K562 treated with DMSO at 1 percent for 24 hours (cell line): ENCODE data around the gene GPR42. TPM values are rescaled to one million over a fixed set of nuclear protein-coding genes. Genes with fewer than 3 reads are reported as not detected.

Experiments
- total RNA-seq: library from RNA; unstranded; fragments of 300-600 nt; gene quantifications from 2 replicates; pipeline ENCODE4 v1.2.3, GENCODE V29; 2022; ENCODE audit warnings: low read depth; ENCODE audit not compliant: insufficient read depth

GPR42 gene
- total RNA-seq, result not detected in 2 replicates

GRCh38 chr19:35370722-35371121 is at the start of gene GPR42:
TSS of gene GPR42 (plus strand) at chr19:35371068. CDS start at chr19:35371360, 292 bp downstream.

DNA sequence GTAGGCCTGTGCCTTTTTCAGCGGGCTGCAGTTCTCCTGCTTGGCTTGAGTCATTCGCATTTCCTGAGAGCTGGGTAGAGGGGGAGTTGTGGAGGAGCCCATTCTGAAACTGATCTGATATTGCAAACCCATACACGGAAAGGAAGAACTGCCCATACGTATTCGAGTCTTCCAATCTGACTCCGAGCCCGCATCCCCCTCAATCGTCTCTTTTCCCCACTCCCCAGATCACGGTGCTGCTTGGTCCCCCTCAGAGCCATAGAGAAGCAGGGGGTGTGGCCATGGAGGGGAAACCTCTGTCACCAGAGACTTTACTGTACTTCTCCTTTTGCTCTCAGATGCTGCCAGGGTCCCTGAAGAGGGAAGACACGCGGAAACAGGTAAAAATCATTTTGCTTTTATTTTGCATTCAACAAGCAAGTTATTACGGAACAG is 42.0 kb upstream of the GPR42 start, which contains the start of gene CD22:
Gene CD22 (plus strand): TSS at position 337 of the 435 bp plus-strand sequence. CDS start 2,854 bp downstream, outside the sequence.

DNA sequence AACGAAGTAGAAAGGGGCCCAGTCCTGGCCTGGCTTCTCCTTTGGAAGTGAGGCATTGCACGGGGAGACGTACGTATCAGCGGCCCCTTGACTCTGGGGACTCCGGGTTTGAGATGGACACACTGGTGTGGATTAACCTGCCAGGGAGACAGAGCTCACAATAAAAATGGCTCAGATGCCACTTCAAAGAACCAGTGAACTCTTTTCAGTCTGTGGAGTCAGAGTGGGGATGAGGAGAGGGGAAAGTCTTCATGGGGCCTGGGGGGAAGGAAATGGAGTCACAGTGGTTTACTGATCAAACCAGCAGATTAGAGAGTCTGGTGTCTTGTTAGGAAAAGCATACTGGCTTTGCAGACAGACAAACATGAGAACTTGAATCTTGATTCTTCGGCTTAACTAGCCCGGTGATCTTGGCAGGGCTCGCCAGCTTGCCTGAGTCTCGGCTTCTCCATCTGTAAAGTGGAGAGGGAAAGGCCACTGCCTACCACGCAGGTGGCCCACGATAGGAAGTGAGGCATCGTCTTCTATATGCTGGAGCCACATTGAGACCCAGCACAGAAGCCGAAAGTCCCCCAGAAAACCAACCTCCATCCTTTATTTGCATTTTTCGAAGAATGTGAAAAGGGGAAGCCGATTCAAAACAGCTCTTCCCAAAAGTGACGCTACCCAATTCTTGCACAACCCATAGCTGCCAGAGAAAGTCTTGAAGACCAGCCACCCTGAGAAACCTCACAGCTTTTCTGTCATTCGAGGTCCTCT is 23.5 kb upstream of the GPR42 start, which contains the start of gene FFAR1:
Gene FFAR1 (plus strand): TSS at position 732 of the 759 bp plus-strand sequence. CDS start 3,650 bp downstream, outside the sequence.

DNA sequence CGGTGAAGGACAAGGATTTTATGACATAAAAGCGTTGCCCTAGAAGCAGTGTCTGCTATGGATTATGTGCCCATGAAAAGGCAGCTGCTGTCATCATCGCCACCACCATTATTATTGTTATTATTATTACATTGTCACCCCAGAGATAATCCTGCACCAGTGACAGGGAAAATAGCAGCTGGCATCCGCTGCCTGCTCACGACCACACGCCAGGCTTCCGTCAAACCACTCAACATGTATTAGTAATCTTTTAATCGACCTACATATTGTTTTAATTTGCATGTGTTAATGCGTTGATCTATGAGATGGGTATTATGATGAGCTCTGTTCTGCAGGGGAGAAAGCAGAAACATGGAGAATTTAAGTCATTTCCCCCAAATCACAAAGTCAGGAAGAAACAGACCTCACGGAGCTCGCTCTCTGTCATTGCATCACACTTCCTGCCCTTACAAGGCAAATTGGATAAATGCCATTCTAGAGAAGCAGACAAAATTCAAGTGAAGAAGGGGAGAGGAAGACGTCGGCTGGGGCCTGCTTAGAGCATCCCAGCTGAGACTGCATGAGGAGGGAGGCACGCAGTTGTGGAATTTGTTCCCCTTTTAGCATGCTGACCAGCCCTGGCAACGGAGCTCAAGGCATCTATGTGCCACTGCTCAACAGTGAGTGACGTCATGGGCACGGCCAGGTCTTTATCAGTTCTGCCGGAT is 12.8 kb upstream of the GPR42 start, which contains the start of gene FFAR3:
Gene FFAR3 (plus strand): TSS at position 594 of the 707 bp plus-strand sequence. CDS start 431 bp downstream, outside the sequence.

Other genes with a start within 250 kb of the GPR42 start
- gene LGI4, start 236.0 kb upstream of the GPR42 start, total RNA-seq, result 0.39 and 0.86 TPM in 2 replicates
- gene FXYD1, start 232.2 kb upstream of the GPR42 start, total RNA-seq, result not detected in 2 replicates
- gene FXYD7, start 227.8 kb upstream of the GPR42 start, total RNA-seq, result 0.39 TPM in 1 of 2 replicates, not detected in the other
- 292 and 341 TPM in 2 replicates for gene FXYD5, start 216.3 kb upstream of the GPR42 start, total RNA-seq
- gene FAM187B, start 142.3 kb upstream of the GPR42 start, total RNA-seq, result 0.27 TPM in 1 of 2 replicates, not detected in the other
- gene LSR, start 122.1 kb upstream of the GPR42 start, total RNA-seq, result 82.8 and 83.4 TPM in 2 replicates
- gene USF2, start 102.1 kb upstream of the GPR42 start, total RNA-seq, result 166 and 171 TPM in 2 replicates
- gene HAMP, start 88.5 kb upstream of the GPR42 start, total RNA-seq, result 2.6 TPM in 1 of 2 replicates, not detected in the other
- 2.2 TPM in 2 replicates for gene MAG, start 78.9 kb upstream of the GPR42 start, total RNA-seq
- gene CD22, start 41.9 kb upstream of the GPR42 start, total RNA-seq, result 1.5 and 1.6 TPM in 2 replicates
- not detected in 2 replicates for gene FFAR1, start 23.2 kb upstream of the GPR42 start, total RNA-seq
- gene FFAR3, start 12.6 kb upstream of the GPR42 start, total RNA-seq, result not detected in 2 replicates
- not detected in 2 replicates for gene FFAR2, start 77.2 kb downstream of the GPR42 start, total RNA-seq
- not detected in 2 replicates for gene KRTDAP, start 119.4 kb downstream of the GPR42 start, total RNA-seq
- gene DMKN, start 142.6 kb downstream of the GPR42 start, total RNA-seq, result not detected in 2 replicates
- not detected in 2 replicates for gene SBSN, start 157.2 kb downstream of the GPR42 start, total RNA-seq
- not detected in 2 replicates for gene GAPDHS, start 162.4 kb downstream of the GPR42 start, total RNA-seq
- 125 and 126 TPM in 2 replicates for gene TMEM147, start 174.6 kb downstream of the GPR42 start, total RNA-seq
- not detected in 2 replicates for gene ATP4A, start 192.6 kb downstream of the GPR42 start, total RNA-seq
- not detected in 2 replicates for gene PMIS2, start 215.1 kb downstream of the GPR42 start, total RNA-seq
- 34.2 and 36.5 TPM in 2 replicates for gene HAUS5, start 241.7 kb downstream of the GPR42 start, total RNA-seq